Measurements from ENCODE around the gene CAMTA1. TPM values are rescaled to one million over a fixed set of nuclear protein-coding genes. Genes with fewer than 3 reads are reported as not detected.

Gene CAMTA1
- total and polyA plus RNA-seq, 2 experiments from 2014 or later, result 89.0 to 145 TPM

DNA sequence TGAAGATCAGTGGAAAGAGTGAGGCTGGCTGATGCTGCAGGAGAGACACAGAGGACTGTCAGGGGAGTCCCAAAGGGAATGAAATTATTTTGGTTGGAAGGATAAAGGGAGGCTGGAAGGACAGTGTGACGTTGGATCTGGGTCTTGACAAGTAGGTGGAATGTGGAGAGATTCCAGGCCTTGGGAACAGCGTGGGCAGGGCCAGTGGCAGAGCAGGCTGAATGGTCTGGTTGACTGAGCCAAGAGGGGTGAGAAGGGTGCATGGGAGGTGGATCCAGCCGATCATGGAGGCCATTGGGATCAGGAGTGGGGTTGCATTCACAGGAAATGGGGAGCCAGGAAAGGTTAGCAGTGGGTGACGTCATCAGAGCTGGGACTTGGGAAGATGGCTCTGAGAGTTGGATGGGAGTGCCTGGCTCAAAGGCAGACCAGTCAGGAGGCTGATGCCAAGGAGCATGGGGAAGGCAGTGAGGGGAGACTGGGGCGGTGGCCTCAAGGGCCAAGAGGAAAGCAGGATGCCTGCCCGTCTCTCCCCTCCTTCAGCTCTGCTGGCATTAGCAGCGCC lies 839.6 kb downstream of the CAMTA1 start:
- Histone ChIP-seq H3K27me3 (peaks cover 23% of the 10 kb centered on the region), H3K4me3 (no peak overlapping the region), H2AFZ (no peak overlapping the region), H4K20me1 (ENCODE audit: insufficient read depth, poor library complexity, severe bottlenecking) (no peaks in the 10 kb centered on the region), H3K27ac (no peak overlapping the region), H3K9me2 (replicated peaks; ENCODE audit: insufficient read depth) (no peaks in the 10 kb centered on the region), H3K36me3 (replicated peaks; ENCODE audit: insufficient read depth, low read depth) (no peaks in the 10 kb centered on the region), H3K79me2 (no peaks in the 10 kb centered on the region), H3K4me2 (no peak overlapping the region), H3K4me1 (ENCODE audit: insufficient read depth) (no peaks in the 10 kb centered on the region), H3K9me3 (ENCODE audit: low read depth) (no peaks in the 10 kb centered on the region)
- 88% methylated on average over 7 of the region's 7 CpGs for WGBS (ENCODE audit: low lambda C conversion rate, missing lambda C conversion rate)
- TF ChIP-seq EZH2phosphoT487 (IDR thresholded peaks at IDR 0.05; ENCODE audit: low read depth, severe bottlenecking, unreplicated experiment), result no peak
- no peak for TF ChIP-seq EZH2 (IDR thresholded peaks at IDR 0.05; ENCODE audit: borderline replicate concordance)
- TF ChIP-seq, protein P1, sequence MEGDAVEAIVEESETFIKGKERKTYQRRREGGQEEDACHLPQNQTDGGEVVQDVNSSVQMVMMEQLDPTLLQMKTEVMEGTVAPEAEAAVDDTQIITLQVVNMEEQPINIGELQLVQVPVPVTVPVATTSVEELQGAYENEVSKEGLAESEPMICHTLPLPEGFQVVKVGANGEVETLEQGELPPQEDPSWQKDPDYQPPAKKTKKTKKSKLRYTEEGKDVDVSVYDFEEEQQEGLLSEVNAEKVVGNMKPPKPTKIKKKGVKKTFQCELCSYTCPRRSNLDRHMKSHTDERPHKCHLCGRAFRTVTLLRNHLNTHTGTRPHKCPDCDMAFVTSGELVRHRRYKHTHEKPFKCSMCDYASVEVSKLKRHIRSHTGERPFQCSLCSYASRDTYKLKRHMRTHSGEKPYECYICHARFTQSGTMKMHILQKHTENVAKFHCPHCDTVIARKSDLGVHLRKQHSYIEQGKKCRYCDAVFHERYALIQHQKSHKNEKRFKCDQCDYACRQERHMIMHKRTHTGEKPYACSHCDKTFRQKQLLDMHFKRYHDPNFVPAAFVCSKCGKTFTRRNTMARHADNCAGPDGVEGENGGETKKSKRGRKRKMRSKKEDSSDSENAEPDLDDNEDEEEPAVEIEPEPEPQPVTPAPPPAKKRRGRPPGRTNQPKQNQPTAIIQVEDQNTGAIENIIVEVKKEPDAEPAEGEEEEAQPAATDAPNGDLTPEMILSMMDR (IDR thresholded peaks at IDR 0.05; ENCODE audit: poor library complexity), result no peak
- no peak for DNase-seq (ENCODE audit: low spot score)

DNA sequence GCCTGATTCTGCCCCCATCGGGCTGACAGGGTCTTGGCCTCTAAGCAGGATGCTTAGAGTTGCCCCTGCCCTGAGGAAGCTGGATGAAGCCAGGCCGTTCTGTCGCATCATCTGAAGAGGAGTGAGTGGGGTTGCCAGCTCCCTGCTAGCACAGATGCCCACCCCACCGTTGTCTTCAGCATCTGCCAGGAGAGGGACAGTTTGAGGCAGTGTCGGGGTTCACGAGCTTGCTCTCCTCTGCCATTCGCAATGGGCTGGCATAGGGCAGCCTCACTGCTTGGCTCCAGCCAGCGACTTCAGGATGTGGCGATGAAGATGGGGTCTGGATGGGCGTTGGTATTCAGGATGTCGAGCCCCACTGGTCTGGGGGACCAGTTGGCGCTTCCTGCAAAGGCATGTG lies 840.1 kb downstream of the CAMTA1 start:
- Histone ChIP-seq H4K20me1 (ENCODE audit: insufficient read depth, poor library complexity, severe bottlenecking) (no peaks in the 10 kb centered on the region), H3K27ac (no peak overlapping the region), H3K4me1 (ENCODE audit: insufficient read depth) (no peaks in the 10 kb centered on the region), H3K4me2 (no peak overlapping the region), H3K9me3 (ENCODE audit: low read depth) (no peaks in the 10 kb centered on the region), H3K9me2 (replicated peaks; ENCODE audit: insufficient read depth) (no peaks in the 10 kb centered on the region), H3K4me3 (no peak overlapping the region), H2AFZ (no peak overlapping the region), H3K36me3 (replicated peaks; ENCODE audit: insufficient read depth, low read depth) (no peaks in the 10 kb centered on the region), H3K79me2 (no peaks in the 10 kb centered on the region), H3K27me3 (peaks cover 23% of the 10 kb centered on the region)
- DNase-seq (ENCODE audit: low spot score), result no peak
- TF ChIP-seq EZH2 (IDR thresholded peaks at IDR 0.05; ENCODE audit: borderline replicate concordance) (no peak), EZH2phosphoT487 (IDR thresholded peaks at IDR 0.05; ENCODE audit: low read depth, severe bottlenecking, unreplicated experiment) (no peak)
- TF ChIP-seq, protein P1 (IDR thresholded peaks at IDR 0.05; ENCODE audit: poor library complexity), result no peak
- WGBS (ENCODE audit: low lambda C conversion rate, missing lambda C conversion rate), result 87% methylated on average over 12 of the region's 12 CpGs

DNA sequence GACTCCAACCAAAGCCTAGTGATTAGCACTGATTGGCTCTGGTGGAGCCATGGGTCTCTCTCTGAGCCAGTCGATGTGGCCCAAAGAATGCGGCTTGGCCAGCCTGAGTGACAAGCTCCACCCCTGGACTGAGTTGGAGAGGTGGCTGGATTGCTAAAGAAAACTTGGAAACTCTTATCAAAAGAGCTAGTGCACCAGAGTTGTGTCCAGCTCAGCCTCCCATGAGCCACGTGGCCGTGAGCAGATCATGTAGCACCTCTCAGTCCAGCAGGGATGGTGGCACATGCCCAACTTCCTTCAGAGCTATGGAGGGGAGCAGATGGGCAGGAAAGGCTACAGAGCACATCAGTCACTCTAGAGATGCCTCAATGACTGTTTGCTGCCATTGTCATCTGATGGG lies 843.0 kb downstream of the CAMTA1 start:
- no peak overlapping the region for H3K4me2 ChIP-seq
- H3K9me3 ChIP-seq (ENCODE audit: low read depth), result no peaks in the 10 kb centered on the region
- H3K4me1 ChIP-seq (ENCODE audit: insufficient read depth), result no peaks in the 10 kb centered on the region
- peaks cover 23% of the 10 kb centered on the region for H3K27me3 ChIP-seq
- no peaks in the 10 kb centered on the region for H3K79me2 ChIP-seq
- H4K20me1 ChIP-seq (ENCODE audit: insufficient read depth, poor library complexity, severe bottlenecking), result no peaks in the 10 kb centered on the region
- no peaks in the 10 kb centered on the region for H3K36me3 ChIP-seq (replicated peaks; ENCODE audit: insufficient read depth, low read depth)
- no peaks in the 10 kb centered on the region for H3K9me2 ChIP-seq (replicated peaks; ENCODE audit: insufficient read depth)
- no peak for TF ChIP-seq EZH2 (IDR thresholded peaks at IDR 0.05; ENCODE audit: borderline replicate concordance)
- WGBS (ENCODE audit: low lambda C conversion rate, missing lambda C conversion rate), result 89% methylated on average over 4 of the region's 4 CpGs
- DNase-seq (ENCODE audit: low spot score), result no peak
- no peak overlapping the region for H3K27ac ChIP-seq
- no peak overlapping the region for H3K4me3 ChIP-seq
- no peak overlapping the region for H2AFZ ChIP-seq

DNA sequence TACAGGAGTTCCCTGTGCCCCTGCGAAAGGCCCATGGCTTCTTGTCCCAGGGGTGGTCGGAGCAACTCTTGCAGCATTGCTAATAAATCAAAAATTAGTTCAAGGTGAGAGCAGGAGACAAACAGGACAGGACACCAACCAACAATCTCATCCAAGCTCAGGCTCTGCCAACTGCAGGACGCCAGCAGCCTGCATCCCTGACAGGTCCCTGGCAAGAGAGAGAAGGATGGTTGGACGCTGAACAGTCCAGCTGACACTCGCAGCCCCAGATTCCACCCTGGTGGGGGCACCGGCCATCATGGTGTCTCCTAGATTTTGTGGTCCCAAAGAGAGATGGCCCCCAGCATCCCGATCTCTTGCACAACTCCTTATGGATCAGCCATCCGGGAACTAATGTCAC lies 843.8 kb downstream of the CAMTA1 start:
- H3K27me3 ChIP-seq, result peaks cover 23% of the 10 kb centered on the region
- H3K4me3 ChIP-seq, result no peak overlapping the region
- no peak for DNase-seq (ENCODE audit: low spot score)
- no peaks in the 10 kb centered on the region for H3K79me2 ChIP-seq
- no peaks in the 10 kb centered on the region for H3K4me1 ChIP-seq (ENCODE audit: insufficient read depth)
- H3K36me3 ChIP-seq (replicated peaks; ENCODE audit: insufficient read depth, low read depth), result no peaks in the 10 kb centered on the region
- TF ChIP-seq, protein P1 (IDR thresholded peaks at IDR 0.05; ENCODE audit: poor library complexity), result no peak
- no peak for TF ChIP-seq EZH2phosphoT487 (IDR thresholded peaks at IDR 0.05; ENCODE audit: low read depth, severe bottlenecking, unreplicated experiment)
- no peaks in the 10 kb centered on the region for H4K20me1 ChIP-seq (ENCODE audit: insufficient read depth, poor library complexity, severe bottlenecking)
- H3K4me2 ChIP-seq, result no peak overlapping the region
- no peak overlapping the region for H3K27ac ChIP-seq
- no peak overlapping the region for H2AFZ ChIP-seq
- 91% methylated on average over 8 of the region's 8 CpGs for WGBS (ENCODE audit: low lambda C conversion rate, missing lambda C conversion rate)
- no peaks in the 10 kb centered on the region for H3K9me2 ChIP-seq (replicated peaks; ENCODE audit: insufficient read depth)
- no peaks in the 10 kb centered on the region for H3K9me3 ChIP-seq (ENCODE audit: low read depth)

All from hepatocyte (in vitro differentiated cells).